Measurements from ENCODE around the gene PDE7B. TPM values are rescaled to one million over a fixed set of nuclear protein-coding genes. Genes with fewer than 3 reads are reported as not detected.

Gene PDE7B
- total RNA-seq, 1 donor from 2014 or later, result 0.62 TPM

DNA sequence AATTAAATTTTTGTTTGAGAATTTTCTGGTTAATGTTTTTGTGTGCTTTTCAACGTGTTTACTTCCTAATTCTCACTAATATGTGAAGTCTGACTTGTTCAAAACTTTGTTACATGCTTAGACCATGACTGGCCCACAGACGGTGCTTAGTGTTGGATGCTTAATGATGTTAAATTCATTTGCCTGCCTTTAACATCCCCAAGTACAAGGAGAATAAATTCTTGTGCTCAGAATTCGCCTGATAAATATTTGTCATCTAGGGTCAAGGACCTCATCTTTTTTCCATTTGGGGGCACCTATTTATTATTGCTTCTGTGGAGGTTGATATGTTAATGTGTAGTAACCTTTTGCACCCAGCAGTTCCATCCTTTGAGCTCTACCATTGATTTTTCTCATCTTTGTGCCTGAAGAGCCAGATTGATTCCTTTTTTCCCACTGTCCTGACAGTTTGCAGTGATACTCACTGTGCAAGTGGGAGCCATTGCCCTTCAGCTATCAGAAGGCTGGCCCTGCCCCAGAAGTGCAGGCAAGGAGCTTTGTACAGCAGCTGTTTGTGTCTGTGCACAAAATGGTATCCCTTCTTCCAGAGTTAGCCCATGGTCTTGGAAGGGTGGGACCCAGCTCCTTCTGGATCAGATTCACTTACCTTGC, 170.8 kb downstream of the PDE7B start:
- Mint-ChIP-seq H3K27ac (ENCODE audit: unreplicated experiment) (no peak overlapping the region), H3K27me3 (ENCODE audit: unreplicated experiment) (no peaks in the 10 kb centered on the region), H3K4me1 (ENCODE audit: unreplicated experiment) (no peaks in the 10 kb centered on the region), H3K9me3 (ENCODE audit: unreplicated experiment) (no peaks in the 10 kb centered on the region), H3K36me3 (ENCODE audit: low read depth, unreplicated experiment) (no peaks in the 10 kb centered on the region), H3K4me3 (ENCODE audit: unreplicated experiment) (no peak overlapping the region)
- DNase-seq (ENCODE audit: low spot score), result no peak
- TF ChIP-seq, protein P1, sequence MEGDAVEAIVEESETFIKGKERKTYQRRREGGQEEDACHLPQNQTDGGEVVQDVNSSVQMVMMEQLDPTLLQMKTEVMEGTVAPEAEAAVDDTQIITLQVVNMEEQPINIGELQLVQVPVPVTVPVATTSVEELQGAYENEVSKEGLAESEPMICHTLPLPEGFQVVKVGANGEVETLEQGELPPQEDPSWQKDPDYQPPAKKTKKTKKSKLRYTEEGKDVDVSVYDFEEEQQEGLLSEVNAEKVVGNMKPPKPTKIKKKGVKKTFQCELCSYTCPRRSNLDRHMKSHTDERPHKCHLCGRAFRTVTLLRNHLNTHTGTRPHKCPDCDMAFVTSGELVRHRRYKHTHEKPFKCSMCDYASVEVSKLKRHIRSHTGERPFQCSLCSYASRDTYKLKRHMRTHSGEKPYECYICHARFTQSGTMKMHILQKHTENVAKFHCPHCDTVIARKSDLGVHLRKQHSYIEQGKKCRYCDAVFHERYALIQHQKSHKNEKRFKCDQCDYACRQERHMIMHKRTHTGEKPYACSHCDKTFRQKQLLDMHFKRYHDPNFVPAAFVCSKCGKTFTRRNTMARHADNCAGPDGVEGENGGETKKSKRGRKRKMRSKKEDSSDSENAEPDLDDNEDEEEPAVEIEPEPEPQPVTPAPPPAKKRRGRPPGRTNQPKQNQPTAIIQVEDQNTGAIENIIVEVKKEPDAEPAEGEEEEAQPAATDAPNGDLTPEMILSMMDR (IDR thresholded peaks at IDR 0.05; ENCODE audit: unreplicated experiment), result no peak

GRCh38 chr6:136024711-136025110, 173.2 kb downstream of the PDE7B start:
- TF ChIP-seq, protein P1 (IDR thresholded peaks at IDR 0.05; ENCODE audit: unreplicated experiment), result no peak
- no peak for DNase-seq (ENCODE audit: low spot score)
- Mint-ChIP-seq H3K4me3 (ENCODE audit: unreplicated experiment) (no peak overlapping the region), H3K9me3 (ENCODE audit: unreplicated experiment) (no peaks in the 10 kb centered on the region), H3K27me3 (ENCODE audit: unreplicated experiment) (no peaks in the 10 kb centered on the region), H3K27ac (ENCODE audit: unreplicated experiment) (no peak overlapping the region), H3K36me3 (ENCODE audit: low read depth, unreplicated experiment) (no peaks in the 10 kb centered on the region), H3K4me1 (ENCODE audit: unreplicated experiment) (no peaks in the 10 kb centered on the region)

DNA sequence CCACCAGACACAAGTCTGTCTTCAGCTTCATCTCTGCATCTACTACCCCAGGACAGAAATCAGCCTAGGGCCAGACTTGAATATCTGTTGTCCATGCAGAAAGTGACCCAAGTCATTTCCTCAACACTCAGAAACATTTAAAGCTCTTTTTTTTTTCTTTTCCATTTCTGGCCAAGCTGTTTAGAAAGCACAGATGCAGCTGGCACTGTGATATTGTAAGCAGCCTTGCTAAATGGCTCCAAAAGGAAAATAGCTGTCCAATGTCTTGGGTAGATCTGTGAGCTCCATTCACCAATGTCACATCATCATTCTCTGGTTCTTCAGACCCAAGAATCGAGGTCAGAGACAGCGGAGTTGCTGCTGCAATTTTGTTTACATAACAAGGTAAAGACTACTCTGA, 174.2 kb downstream of the PDE7B start:
- TF ChIP-seq, protein P1 (IDR thresholded peaks at IDR 0.05; ENCODE audit: unreplicated experiment), result no peak
- Mint-ChIP-seq H3K4me1 (ENCODE audit: unreplicated experiment) (no peaks in the 10 kb centered on the region), H3K36me3 (ENCODE audit: low read depth, unreplicated experiment) (no peaks in the 10 kb centered on the region), H3K9me3 (ENCODE audit: unreplicated experiment) (no peaks in the 10 kb centered on the region), H3K27me3 (ENCODE audit: unreplicated experiment) (no peaks in the 10 kb centered on the region), H3K27ac (ENCODE audit: unreplicated experiment) (no peak overlapping the region), H3K4me3 (ENCODE audit: unreplicated experiment) (no peak overlapping the region)
- no peak for DNase-seq (ENCODE audit: low spot score)

GRCh38 chr6:136030131-136030530, 178.6 kb downstream of the PDE7B start:
- no peaks in the 10 kb centered on the region for H3K27me3 Mint-ChIP-seq (ENCODE audit: unreplicated experiment)
- no peaks in the 10 kb centered on the region for H3K9me3 Mint-ChIP-seq (ENCODE audit: unreplicated experiment)
- TF ChIP-seq, protein P1 (IDR thresholded peaks at IDR 0.05; ENCODE audit: unreplicated experiment), result no peak
- DNase-seq (ENCODE audit: low spot score), result no peak
- no peak overlapping the region for H3K4me3 Mint-ChIP-seq (ENCODE audit: unreplicated experiment)
- peaks cover 3% of the 10 kb centered on the region for H3K4me1 Mint-ChIP-seq (ENCODE audit: unreplicated experiment)
- H3K27ac Mint-ChIP-seq (ENCODE audit: unreplicated experiment), result no peak overlapping the region
- H3K36me3 Mint-ChIP-seq (ENCODE audit: low read depth, unreplicated experiment), result no peaks in the 10 kb centered on the region

DNA sequence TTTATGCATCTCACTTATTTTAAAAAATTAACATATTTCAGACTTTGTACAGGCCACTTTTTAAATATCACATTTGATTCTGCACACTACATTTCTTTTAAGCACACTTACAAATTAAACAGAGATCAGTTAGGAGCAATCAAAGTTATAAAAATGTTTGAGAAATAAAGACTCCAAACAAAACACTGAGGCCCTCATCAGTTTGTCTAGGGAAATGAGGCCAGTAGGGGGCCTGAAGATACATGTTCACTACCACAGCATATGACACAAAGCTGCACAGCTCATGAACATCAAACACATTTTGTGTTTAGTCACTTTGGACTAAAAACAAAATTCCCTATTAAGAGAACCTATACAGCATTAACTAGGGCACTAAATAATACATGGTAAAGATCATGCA, 180.5 kb downstream of the PDE7B start:
- Mint-ChIP-seq H3K9me3 (ENCODE audit: unreplicated experiment) (no peaks in the 10 kb centered on the region), H3K4me1 (ENCODE audit: unreplicated experiment) (peaks cover 19% of the 10 kb centered on the region), H3K27me3 (ENCODE audit: unreplicated experiment) (no peaks in the 10 kb centered on the region), H3K4me3 (ENCODE audit: unreplicated experiment) (no peak overlapping the region), H3K36me3 (ENCODE audit: low read depth, unreplicated experiment) (no peaks in the 10 kb centered on the region), H3K27ac (ENCODE audit: unreplicated experiment) (no peak overlapping the region)
- DNase-seq (ENCODE audit: low spot score), result peak; percentile 18
- TF ChIP-seq, protein P1 (IDR thresholded peaks at IDR 0.05; ENCODE audit: unreplicated experiment), result peak; percentile 55

All from endothelial cell (in vitro differentiated cells).